BLaER1 treated with 17β-estradiol and CSF1 and Interleukin-3, amounts not matched to agents 10 nM and 100 nM (cell line): ENCODE data around the gene EXOC2.

ENCODE experiments used
- H3K27ac ChIP-seq, 11 experiments: shearing (Covaris generic); formaldehyde crosslinking; 2 replicates each; pipeline ENCODE4 v1.8.1; 2022
- H3K27me3 ChIP-seq, 11 experiments: shearing (Covaris generic); formaldehyde crosslinking; 2 replicates each; pipeline ENCODE4 v1.8.1; 2022
- H3K36me3 ChIP-seq, 11 experiments: shearing (Covaris generic); formaldehyde crosslinking; 2 replicates each; pipeline ENCODE4 v1.8.1; 2022
- H3K4me1 ChIP-seq, 10 experiments: shearing (Covaris generic); formaldehyde crosslinking; 2 replicates each; pipeline ENCODE4 v1.8.1; 2022
- H3K4me2 ChIP-seq, 11 experiments: shearing (Covaris generic); formaldehyde crosslinking; 2 replicates each; pipeline ENCODE4 v1.8.1; 2022
- H3K4me3 ChIP-seq, 10 experiments: shearing (Covaris generic); formaldehyde crosslinking; 2 replicates each; pipeline ENCODE4 v1.8.1; 2022
- H3K9ac ChIP-seq, 11 experiments: shearing (Covaris generic); formaldehyde crosslinking; 2 replicates each; pipeline ENCODE4 v1.8.1; 2022
- H3K9me3 ChIP-seq, 11 experiments: shearing (Covaris generic); formaldehyde crosslinking; replicated peaks in 1 of 11; 2 replicates each; pipeline ENCODE4 v1.8.1; 2022
- H4K20me1 ChIP-seq, 11 experiments: shearing (Covaris generic); formaldehyde crosslinking; 2 replicates each; pipeline ENCODE4 v1.8.1; 2022
- Cebpa-rat ChIP-seq, 11 experiments: shearing (Covaris generic); IDR thresholded peaks; 2 replicates each; pipeline ENCODE4 v1.8.1; 2022

Gene EXOC2

GRCh38 chr6:686497-686896 lies 6.4 kb downstream of the EXOC2 start:
- peaks cover 8 to 40% (median 22%) of the 10 kb centered on the region in 11 experiments; a peak in 19 of 22 replicates for H3K36me3 ChIP-seq
- no peaks in the 10 kb centered on the region for H3K27me3 ChIP-seq
- no peaks in the 10 kb centered on the region for H3K9me3 ChIP-seq
- H4K20me1 ChIP-seq = peaks cover 9 to 96% (median 69%) of the 10 kb centered on the region in 11 experiments; a peak in 20 of 22 replicates
- no peak overlapping the region for H3K9ac ChIP-seq
- H3K4me1 ChIP-seq = peaks cover 17 to 44% (median 25%) of the 10 kb centered on the region in 10 experiments
- no peak overlapping the region for H3K4me2 ChIP-seq
- H3K27ac ChIP-seq = no peak overlapping the region
- no peak for TF ChIP-seq Cebpa-rat (IDR thresholded peaks at IDR 0.05)
- H3K4me3 ChIP-seq = no peak overlapping the region

- no peak overlapping the region for H3K4me3 ChIP-seq
- no peaks in the 10 kb centered on the region for H3K9me3 ChIP-seq
- H3K27me3 ChIP-seq = no peaks in the 10 kb centered on the region
- peaks cover 9 to 97% (median 78%) of the 10 kb centered on the region in 11 experiments; a peak in 20 of 22 replicates for H4K20me1 ChIP-seq
- H3K36me3 ChIP-seq = peaks cover 5 to 43% (median 20%) of the 10 kb centered on the region in 11 experiments; a peak in 20 of 22 replicates
- H3K27ac ChIP-seq = no peak overlapping the region
- TF ChIP-seq Cebpa-rat (IDR thresholded peaks at IDR 0.05) = no peak
- peak overlapping the region in 8 of 11 experiments; percentile 1 to 44 (median 10); a peak in 9 of 22 replicates for H3K4me2 ChIP-seq
- no peak overlapping the region for H3K9ac ChIP-seq
- H3K4me1 ChIP-seq = peaks cover 15 to 35% (median 19%) of the 10 kb centered on the region in 10 experiments
Measured at GRCh38 chr6:684831-685636, 7.9 kb downstream of the EXOC2 start.

- H3K27ac ChIP-seq = no peak overlapping the region
- peaks cover 15 to 35% (median 19%) of the 10 kb centered on the region in 10 experiments for H3K4me1 ChIP-seq
Measured at GRCh38 chr6:683742-684440, 9.0 kb downstream of the EXOC2 start.

DNA sequence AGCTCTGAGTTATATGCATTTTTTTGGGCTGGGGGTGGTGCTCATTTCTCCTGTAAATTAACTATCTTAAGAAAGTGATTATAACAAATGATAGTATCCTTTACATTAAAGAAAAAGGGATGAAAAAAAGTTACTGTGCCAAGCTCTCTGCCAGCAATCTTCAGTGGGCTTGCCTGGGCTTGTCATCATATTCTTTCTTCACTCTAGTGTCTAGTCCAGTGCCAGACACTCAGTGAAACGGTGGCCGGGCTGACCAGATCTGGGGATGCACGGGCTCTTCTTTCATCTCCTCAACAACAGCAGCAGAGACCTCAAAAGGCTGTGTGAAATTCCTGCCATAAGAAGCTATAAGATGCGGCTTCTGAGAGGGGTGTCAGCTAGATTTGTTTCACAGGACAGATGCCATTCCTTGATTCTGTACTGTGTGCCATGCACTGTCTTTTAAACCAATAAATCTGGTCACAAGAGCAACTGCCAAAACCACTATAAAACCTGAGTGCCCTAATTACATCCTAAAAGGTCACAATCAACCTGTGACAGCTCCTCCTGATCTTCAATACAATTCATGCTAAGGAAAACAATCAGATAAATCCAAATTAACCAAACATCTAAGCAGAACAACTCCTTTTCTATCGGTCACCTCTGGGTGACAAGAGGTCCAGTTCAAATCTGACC lies 12.1 kb downstream of the EXOC2 start:
- Histone ChIP-seq H3K27me3 (no peaks in the 10 kb centered on the region), H3K36me3 (peaks cover 0 to 30% (median 0%) of the 10 kb centered on the region in 11 experiments; a peak in 3 of 22 replicates), H3K4me2 (no peak overlapping the region), H3K27ac (no peak overlapping the region), H3K9me3 (peaks cover 0 to 12% (median 11%) of the 10 kb centered on the region in 11 experiments; a peak in 10 of 22 replicates), H4K20me1 (peaks cover 7 to 76% (median 47%) of the 10 kb centered on the region in 11 experiments; a peak in 18 of 22 replicates), H3K4me3 (no peak overlapping the region), H3K4me1 (peaks cover 15 to 34% (median 19%) of the 10 kb centered on the region in 10 experiments), H3K9ac (no peak overlapping the region)
- TF ChIP-seq Cebpa-rat (IDR thresholded peaks at IDR 0.05) = no peak

More at GRCh38 chr6:683742-684440, 9.0 kb downstream of the EXOC2 start:
- H3K4me2 ChIP-seq = peak overlapping the region in 10 of 11 experiments; percentile 10 to 72 (median 52); a peak in 18 of 22 replicates
- no peak for TF ChIP-seq Cebpa-rat (IDR thresholded peaks at IDR 0.05)
- H3K4me3 ChIP-seq = no peak overlapping the region
- H4K20me1 ChIP-seq = peaks cover 9 to 97% (median 72%) of the 10 kb centered on the region in 11 experiments; a peak in 19 of 22 replicates
- 0 out of 22 replicates have a peak overlapping the region, but pooled peaks of 1 of the 11 experiments have one; percentile 19 for H3K9ac ChIP-seq
- H3K36me3 ChIP-seq = peaks cover 0 to 37% (median 13%) of the 10 kb centered on the region in 11 experiments; a peak in 14 of 22 replicates
- no peaks in the 10 kb centered on the region for H3K9me3 ChIP-seq
- H3K27me3 ChIP-seq = no peaks in the 10 kb centered on the region

GRCh38 chr6:680251-680650 lies 12.7 kb downstream of the EXOC2 start:
- Histone ChIP-seq H3K4me3 (no peak overlapping the region), H3K9me3 (peaks cover under 1 to 14% (median 11%) of the 10 kb centered on the region in 11 experiments; a peak in 11 of 22 replicates), H3K4me1 (peaks cover 14 to 28% (median 18%) of the 10 kb centered on the region in 10 experiments), H3K4me2 (no peak overlapping the region), H3K27me3 (no peaks in the 10 kb centered on the region), H4K20me1 (peaks cover 7 to 71% (median 42%) of the 10 kb centered on the region in 11 experiments; a peak in 18 of 22 replicates), H3K9ac (no peak overlapping the region), H3K27ac (no peak overlapping the region), H3K36me3 (peaks cover 0 to 30% (median 0%) of the 10 kb centered on the region in 11 experiments; a peak in 3 of 22 replicates)
- no peak for TF ChIP-seq Cebpa-rat (IDR thresholded peaks at IDR 0.05)

GRCh38 chr6:679282-679681 lies 13.7 kb downstream of the EXOC2 start:
- Histone ChIP-seq H3K4me2 (no peak overlapping the region), H3K27me3 (no peaks in the 10 kb centered on the region), H4K20me1 (peaks cover 7 to 68% (median 36%) of the 10 kb centered on the region in 11 experiments; a peak in 17 of 22 replicates), H3K36me3 (peaks cover 0 to 30% (median 0%) of the 10 kb centered on the region in 11 experiments; a peak in 3 of 22 replicates), H3K4me3 (no peak overlapping the region), H3K4me1 (peaks cover 7 to 20% (median 9%) of the 10 kb centered on the region in 10 experiments), H3K9me3 (peaks cover 8 to 21% (median 15%) of the 10 kb centered on the region in 11 experiments; a peak in 13 of 22 replicates), H3K9ac (no peak overlapping the region), H3K27ac (no peak overlapping the region)
- TF ChIP-seq Cebpa-rat (IDR thresholded peaks at IDR 0.05) = no peak

- Histone ChIP-seq H4K20me1 (peaks cover 0 to 61% (median 29%) of the 10 kb centered on the region in 11 experiments; a peak in 17 of 22 replicates), H3K4me1 (peaks cover 0 to 15% (median 1%) of the 10 kb centered on the region in 10 experiments; a peak in 8 of 20 replicates), H3K27me3 (no peaks in the 10 kb centered on the region), H3K9ac (no peak overlapping the region), H3K9me3 (peaks cover 10 to 24% (median 15%) of the 10 kb centered on the region in 11 experiments; a peak in 16 of 22 replicates), H3K4me2 (no peak overlapping the region), H3K36me3 (peaks cover 0 to 30% (median 0%) of the 10 kb centered on the region in 11 experiments; a peak in 3 of 22 replicates), H3K4me3 (no peak overlapping the region), H3K27ac (no peak overlapping the region)
- TF ChIP-seq Cebpa-rat (IDR thresholded peaks at IDR 0.05) = no peak
Measured at GRCh38 chr6:678520-678919, 14.4 kb downstream of the EXOC2 start.

DNA sequence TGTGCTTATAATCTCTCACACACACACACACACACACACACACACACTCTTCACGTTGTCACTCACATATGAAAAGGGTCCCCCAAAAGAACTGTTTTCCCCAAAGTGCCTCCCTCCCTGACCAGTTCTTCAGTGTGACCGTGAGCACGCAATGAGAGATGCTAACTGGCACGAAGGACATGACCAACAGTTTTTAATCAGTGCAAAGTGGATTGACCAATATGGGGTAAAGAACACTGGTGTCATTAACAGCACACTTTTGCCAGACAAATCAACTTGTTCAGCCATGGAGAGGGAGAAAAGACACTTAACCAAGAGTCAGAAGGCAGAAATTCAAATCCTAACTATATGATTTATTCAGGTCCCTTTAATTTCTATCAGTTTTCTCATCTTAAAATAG lies 15.0 kb downstream of the EXOC2 start:
- peaks cover 0 to 30% (median 1%) of the 10 kb centered on the region in 11 experiments; a peak in 5 of 22 replicates for H3K36me3 ChIP-seq
- no peak overlapping the region for H3K4me3 ChIP-seq
- H3K4me2 ChIP-seq = no peak overlapping the region
- H4K20me1 ChIP-seq = peaks cover 0 to 55% (median 26%) of the 10 kb centered on the region in 11 experiments; a peak in 17 of 22 replicates
- H3K9me3 ChIP-seq = peaks cover 12 to 30% (median 18%) of the 10 kb centered on the region in 11 experiments; a peak in 20 of 22 replicates
- H3K27me3 ChIP-seq = no peaks in the 10 kb centered on the region
- H3K4me1 ChIP-seq = peaks cover 0 to 14% (median 0%) of the 10 kb centered on the region in 10 experiments; a peak in 5 of 20 replicates
- no peak for TF ChIP-seq Cebpa-rat (IDR thresholded peaks at IDR 0.05)
- no peak overlapping the region for H3K9ac ChIP-seq
- H3K27ac ChIP-seq = no peak overlapping the region
